Measurements from ENCODE around the gene MACROD2. TPM values are rescaled to one million over a fixed set of nuclear protein-coding genes. Genes with fewer than 3 reads are reported as not detected.

Gene MACROD2
- total RNA-seq, 2 experiments from 2014 or later, result not detected

- ChIA-PET CTCF (no interaction called here), POLR2A (no interaction called here)
- no peak for DNase-seq
- Mint-ChIP-seq H3K27ac (no peak overlapping the region), H3K9me3 (peaks cover 3% of the 10 kb centered on the region), H3K4me1 (ENCODE audit: low read depth) (no peaks in the 10 kb centered on the region), H3K36me3 (no peaks in the 10 kb centered on the region), H3K27me3 (no peaks in the 10 kb centered on the region), H3K4me3 (no peak overlapping the region)
- intact Hi-C loops (cut with micrococcal nuclease), result no loop called here
Measured at GRCh38 chr20:15742627-15743026, 1747.3 kb downstream of the MACROD2 start.

- Mint-ChIP-seq H3K4me3 (no peak overlapping the region), H3K27me3 (no peaks in the 10 kb centered on the region), H3K4me1 (ENCODE audit: low read depth) (no peaks in the 10 kb centered on the region), H3K9me3 (peaks cover 3% of the 10 kb centered on the region), H3K36me3 (no peaks in the 10 kb centered on the region), H3K27ac (no peak overlapping the region)
- ChIA-PET CTCF (no interaction called here), POLR2A (no interaction called here)
- intact Hi-C loops (cut with micrococcal nuclease), result no loop called here
- no peak for DNase-seq
Measured at GRCh38 chr20:15756002-15756753, 1760.9 kb downstream of the MACROD2 start.

- no peaks in the 10 kb centered on the region for H3K27me3 Mint-ChIP-seq
- DNase-seq, result no peak
- ChIA-PET POLR2A (no interaction called here), CTCF (no interaction called here)
- intact Hi-C loops (cut with micrococcal nuclease), result no loop called here
- no peaks in the 10 kb centered on the region for H3K4me1 Mint-ChIP-seq (ENCODE audit: low read depth)
- peaks cover 3% of the 10 kb centered on the region for H3K9me3 Mint-ChIP-seq
- H3K36me3 Mint-ChIP-seq, result no peaks in the 10 kb centered on the region
- H3K4me3 Mint-ChIP-seq, result no peak overlapping the region
- no peak overlapping the region for H3K27ac Mint-ChIP-seq
Measured at GRCh38 chr20:15756754-15757115, 1761.4 kb downstream of the MACROD2 start.

- intact Hi-C loops (cut with micrococcal nuclease), result no loop called here
- DNase-seq, result no peak
- Mint-ChIP-seq H3K27ac (no peak overlapping the region), H3K4me3 (no peak overlapping the region), H3K27me3 (no peaks in the 10 kb centered on the region), H3K36me3 (no peaks in the 10 kb centered on the region), H3K9me3 (peaks cover 3% of the 10 kb centered on the region), H3K4me1 (ENCODE audit: low read depth) (no peaks in the 10 kb centered on the region)
- CTCF ChIA-PET, result no interaction called here
- POLR2A ChIA-PET, result no interaction called here
Measured at GRCh38 chr20:15759594-15759993, 1764.3 kb downstream of the MACROD2 start.

DNA sequence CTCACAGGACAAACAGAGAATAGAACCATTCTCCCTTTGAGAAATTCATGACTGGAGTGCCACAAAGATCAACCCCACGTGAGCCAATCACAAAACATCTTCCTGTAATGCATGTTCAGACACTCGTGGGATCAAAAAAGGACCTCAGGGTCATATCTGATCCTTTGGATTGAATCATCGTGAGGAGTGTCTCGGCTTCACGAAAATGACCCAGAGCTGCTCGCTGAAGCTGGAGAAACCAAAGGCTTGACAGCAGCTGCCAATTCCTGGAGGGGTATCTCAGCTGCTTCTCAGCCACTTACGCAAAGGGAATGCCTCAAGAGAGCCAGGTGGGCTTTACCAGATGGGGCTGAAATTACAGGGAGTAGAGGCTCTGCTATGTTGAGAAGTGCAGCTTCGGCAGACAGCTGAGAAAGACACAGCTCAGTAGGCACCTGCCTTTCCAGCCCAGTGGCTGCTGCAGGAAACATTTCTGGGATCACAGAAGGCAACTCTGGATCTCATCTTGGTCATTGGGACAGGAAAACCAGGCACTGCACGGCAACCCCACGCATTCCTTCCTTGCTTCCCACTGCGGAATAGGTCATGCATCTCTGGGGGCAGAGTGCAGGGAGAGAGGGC is 1764.8 kb downstream of the MACROD2 start:
- H3K36me3 Mint-ChIP-seq, result no peaks in the 10 kb centered on the region
- no peaks in the 10 kb centered on the region for H3K4me1 Mint-ChIP-seq (ENCODE audit: low read depth)
- ChIA-PET POLR2A (no interaction called here), CTCF (no interaction called here)
- no peak for DNase-seq
- H3K9me3 Mint-ChIP-seq, result peaks cover 3% of the 10 kb centered on the region
- H3K27me3 Mint-ChIP-seq, result no peaks in the 10 kb centered on the region
- intact Hi-C loops (cut with micrococcal nuclease), result no loop called here
- no peak overlapping the region for H3K4me3 Mint-ChIP-seq
- H3K27ac Mint-ChIP-seq, result no peak overlapping the region

- Mint-ChIP-seq H3K36me3 (no peaks in the 10 kb centered on the region), H3K27ac (no peak overlapping the region), H3K9me3 (no peaks in the 10 kb centered on the region), H3K27me3 (no peaks in the 10 kb centered on the region), H3K4me1 (ENCODE audit: low read depth) (no peaks in the 10 kb centered on the region), H3K4me3 (no peak overlapping the region)
- ChIA-PET POLR2A (no interaction called here), CTCF (no interaction called here)
- intact Hi-C loops (cut with micrococcal nuclease), result no loop called here
- DNase-seq, result no peak
Measured at GRCh38 chr20:15763366-15763765, 1768.0 kb downstream of the MACROD2 start.

DNA sequence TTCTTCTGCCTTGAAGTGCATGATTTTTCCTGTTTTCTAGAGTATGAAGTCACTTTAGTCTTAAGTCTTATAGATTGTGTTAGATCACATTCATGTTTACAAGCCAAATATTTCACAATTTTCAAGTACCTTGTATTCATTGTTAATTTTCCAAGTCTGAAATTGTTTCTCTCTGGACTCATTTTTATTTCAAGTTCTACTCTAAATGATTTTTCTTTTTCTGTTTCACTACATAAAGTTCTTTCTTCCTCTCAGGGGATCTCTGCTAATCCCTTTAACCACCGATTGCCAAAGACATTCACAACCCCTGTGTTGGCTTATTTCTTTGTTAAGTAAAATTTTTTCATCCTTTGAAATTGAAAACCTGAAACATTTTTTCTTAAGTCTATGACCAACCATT is 1772.3 kb downstream of the MACROD2 start:
- intact Hi-C loops (cut with micrococcal nuclease), result no loop called here
- peaks cover 4% of the 10 kb centered on the region for H3K9me3 Mint-ChIP-seq
- no peak for DNase-seq
- POLR2A ChIA-PET, result no interaction called here
- no peak overlapping the region for H3K4me3 Mint-ChIP-seq
- no peaks in the 10 kb centered on the region for H3K27me3 Mint-ChIP-seq
- no peak overlapping the region for H3K27ac Mint-ChIP-seq
- no peaks in the 10 kb centered on the region for H3K36me3 Mint-ChIP-seq
- CTCF ChIA-PET, result no interaction called here
- H3K4me1 Mint-ChIP-seq (ENCODE audit: low read depth), result no peaks in the 10 kb centered on the region

DNA sequence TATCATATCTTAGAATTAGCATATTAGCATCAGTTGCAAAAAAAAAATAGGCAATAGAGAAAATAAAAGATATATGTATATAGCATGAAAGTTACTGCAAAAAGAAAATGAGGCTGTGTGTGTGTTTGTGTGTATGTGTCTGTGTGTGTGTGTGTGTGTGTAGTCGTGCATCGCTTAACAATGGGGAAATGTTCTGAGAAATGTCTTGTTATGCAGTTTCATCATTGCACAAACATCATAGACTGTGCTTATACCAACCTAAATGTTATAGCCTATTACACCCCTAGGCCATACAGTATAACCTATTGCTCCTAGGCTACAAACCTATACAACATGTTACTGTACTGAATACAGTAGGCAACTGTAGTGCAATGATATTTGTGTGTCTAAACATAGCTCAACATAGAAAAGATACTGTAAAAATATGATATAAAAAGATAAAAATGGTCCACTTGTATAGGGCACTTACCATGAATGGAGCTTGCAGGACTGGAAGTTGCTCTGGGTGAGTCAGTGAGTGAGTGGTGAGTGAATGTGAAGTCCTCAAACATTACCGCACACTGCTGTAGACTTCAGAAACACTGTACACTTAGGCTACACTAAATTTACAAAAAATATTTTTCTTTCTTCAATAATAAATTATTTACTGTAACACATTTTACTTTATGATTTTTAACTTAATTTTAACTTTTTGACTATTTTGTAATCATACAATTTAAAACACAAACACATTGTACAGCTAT is 1772.9 kb downstream of the MACROD2 start:
- Mint-ChIP-seq H3K27me3 (no peaks in the 10 kb centered on the region), H3K9me3 (peaks cover 7% of the 10 kb centered on the region), H3K27ac (no peak overlapping the region), H3K4me1 (ENCODE audit: low read depth) (no peaks in the 10 kb centered on the region), H3K4me3 (no peak overlapping the region), H3K36me3 (no peaks in the 10 kb centered on the region)
- POLR2A ChIA-PET, result no interaction called here
- DNase-seq, result no peak
- intact Hi-C loops (cut with micrococcal nuclease), result no loop called here
- CTCF ChIA-PET, result no interaction called here

- Mint-ChIP-seq H3K4me1 (ENCODE audit: low read depth) (no peaks in the 10 kb centered on the region), H3K9me3 (peaks cover 7% of the 10 kb centered on the region), H3K36me3 (no peaks in the 10 kb centered on the region), H3K27ac (no peak overlapping the region), H3K27me3 (no peaks in the 10 kb centered on the region), H3K4me3 (no peak overlapping the region)
- no peak for DNase-seq
- POLR2A ChIA-PET, result no interaction called here
- CTCF ChIA-PET, result interaction anchor here (0.6 kb wide), 1 partner anchor 1560 kb away, joined by 3 read pairs; no protein-coding TSS in a partner anchor
- intact Hi-C loops (cut with micrococcal nuclease), result no loop called here
Measured at GRCh38 chr20:15772826-15773225, 1777.5 kb downstream of the MACROD2 start.

DNA sequence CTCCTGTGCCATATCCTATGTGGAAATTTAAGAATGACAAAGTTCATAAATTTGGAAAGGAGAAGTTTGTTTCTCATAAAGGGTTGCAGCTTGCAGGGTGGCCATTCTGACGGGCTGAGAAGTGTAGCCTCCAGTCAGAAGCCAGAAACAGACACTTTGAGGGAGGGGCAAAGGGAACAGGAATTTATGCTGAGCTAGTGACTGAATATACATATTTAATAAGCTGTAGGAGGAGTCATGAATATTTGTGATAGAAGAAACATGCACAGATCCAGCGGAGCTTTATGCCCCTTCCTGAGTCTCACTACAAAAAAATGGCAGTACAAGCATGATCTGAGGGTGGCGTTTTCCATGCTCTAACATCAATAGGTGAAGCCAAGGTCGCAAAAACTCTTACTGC is 1779.6 kb downstream of the MACROD2 start:
- no peaks in the 10 kb centered on the region for H3K27me3 Mint-ChIP-seq
- ChIA-PET CTCF (interaction anchor here (0.7 kb wide), 1 partner anchor 66 kb away, joined by 3 read pairs; no protein-coding TSS in a partner anchor), POLR2A (no interaction called here)
- no peak overlapping the region for H3K27ac Mint-ChIP-seq
- no peak for DNase-seq
- H3K4me3 Mint-ChIP-seq, result no peak overlapping the region
- no peaks in the 10 kb centered on the region for H3K4me1 Mint-ChIP-seq (ENCODE audit: low read depth)
- peaks cover 7% of the 10 kb centered on the region for H3K9me3 Mint-ChIP-seq
- intact Hi-C loops (cut with micrococcal nuclease), result no loop called here
- no peaks in the 10 kb centered on the region for H3K36me3 Mint-ChIP-seq

GRCh38 chr20:15776770-15777466 is 1781.6 kb downstream of the MACROD2 start:
- Mint-ChIP-seq H3K4me1 (ENCODE audit: low read depth) (no peaks in the 10 kb centered on the region), H3K9me3 (peaks cover 2% of the 10 kb centered on the region), H3K27ac (no peak overlapping the region), H3K36me3 (no peaks in the 10 kb centered on the region), H3K4me3 (no peak overlapping the region), H3K27me3 (no peaks in the 10 kb centered on the region)
- no peak for DNase-seq
- CTCF ChIA-PET, result no interaction called here
- POLR2A ChIA-PET, result no interaction called here
- intact Hi-C loops (cut with micrococcal nuclease), result no loop called here

GRCh38 chr20:15784020-15784419 is 1788.7 kb downstream of the MACROD2 start:
- Mint-ChIP-seq H3K9me3 (peaks cover 2% of the 10 kb centered on the region), H3K27me3 (no peaks in the 10 kb centered on the region), H3K4me1 (ENCODE audit: low read depth) (no peaks in the 10 kb centered on the region), H3K4me3 (no peak overlapping the region), H3K36me3 (no peaks in the 10 kb centered on the region), H3K27ac (no peak overlapping the region)
- intact Hi-C loops (cut with micrococcal nuclease), result no loop called here
- DNase-seq, result no peak
- CTCF ChIA-PET, result no interaction called here
- POLR2A ChIA-PET, result no interaction called here
